BLaER1 treated with 17β-estradiol and CSF1 and Interleukin-3, amounts not matched to agents 10 nM and 100 nM (cell line): ENCODE results near the gene HOXA9.

Experiments
- H3K27ac ChIP-seq, 11 experiments: shearing (Covaris generic); formaldehyde crosslinking; 2 replicates each; pipeline ENCODE4 v1.8.1; 2022
- H3K27me3 ChIP-seq, 11 experiments: shearing (Covaris generic); formaldehyde crosslinking; 2 replicates each; pipeline ENCODE4 v1.8.1; 2022
- H3K36me3 ChIP-seq, 11 experiments: shearing (Covaris generic); formaldehyde crosslinking; 2 replicates each; pipeline ENCODE4 v1.8.1; 2022
- H3K4me1 ChIP-seq, 10 experiments: shearing (Covaris generic); formaldehyde crosslinking; 2 replicates each; pipeline ENCODE4 v1.8.1; 2022
- H3K4me2 ChIP-seq, 11 experiments: shearing (Covaris generic); formaldehyde crosslinking; 2 replicates each; pipeline ENCODE4 v1.8.1; 2022
- H3K4me3 ChIP-seq, 10 experiments: shearing (Covaris generic); formaldehyde crosslinking; 2 replicates each; pipeline ENCODE4 v1.8.1; 2022
- H3K9ac ChIP-seq, 11 experiments: shearing (Covaris generic); formaldehyde crosslinking; 2 replicates each; pipeline ENCODE4 v1.8.1; 2022
- H3K9me3 ChIP-seq, 11 experiments: shearing (Covaris generic); formaldehyde crosslinking; replicated peaks in 1 of 11; 2 replicates each; pipeline ENCODE4 v1.8.1; 2022
- H4K20me1 ChIP-seq, 11 experiments: shearing (Covaris generic); formaldehyde crosslinking; 2 replicates each; pipeline ENCODE4 v1.8.1; 2022
- Cebpa-rat ChIP-seq, 11 experiments: shearing (Covaris generic); IDR thresholded peaks; 2 replicates each; pipeline ENCODE4 v1.8.1; 2022

The HOXA9 gene

GRCh38 chr7:27117887-27118491 is 47.3 kb downstream of the HOXA9 start:
- Histone ChIP-seq H3K36me3 (no peaks in the 10 kb centered on the region), H3K4me1 (no peaks in the 10 kb centered on the region), H3K4me3 (no peak overlapping the region), H3K9me3 (peaks cover 0 to 8% (median 0%) of the 10 kb centered on the region in 11 experiments; a peak in 5 of 22 replicates), H3K27me3 (no peaks in the 10 kb centered on the region), H4K20me1 (no peaks in the 10 kb centered on the region), H3K27ac (no peak overlapping the region), H3K9ac (no peak overlapping the region), H3K4me2 (no peak overlapping the region)
- TF ChIP-seq Cebpa-rat (IDR thresholded peaks at IDR 0.05) = no peak

- TF ChIP-seq Cebpa-rat (IDR thresholded peaks at IDR 0.05) = no peak
- H3K27ac ChIP-seq = no peak overlapping the region
- H3K9ac ChIP-seq = no peak overlapping the region
- H3K4me3 ChIP-seq = no peak overlapping the region
- no peaks in the 10 kb centered on the region for H4K20me1 ChIP-seq
- H3K4me1 ChIP-seq = no peaks in the 10 kb centered on the region
- no peaks in the 10 kb centered on the region for H3K27me3 ChIP-seq
- peaks cover 0 to 6% (median 0%) of the 10 kb centered on the region in 11 experiments; a peak in 3 of 22 replicates for H3K9me3 ChIP-seq
- no peaks in the 10 kb centered on the region for H3K36me3 ChIP-seq
- no peak overlapping the region for H3K4me2 ChIP-seq
These were observed 48.1 kb downstream of the HOXA9 start for GRCh38 chr7:27116962-27117886.

GRCh38 chr7:27116031-27116961 is 49.0 kb downstream of the HOXA9 start:
- H3K4me3 ChIP-seq = no peak overlapping the region
- H3K4me1 ChIP-seq = no peaks in the 10 kb centered on the region
- no peaks in the 10 kb centered on the region for H4K20me1 ChIP-seq
- no peak for TF ChIP-seq Cebpa-rat (IDR thresholded peaks at IDR 0.05)
- H3K4me2 ChIP-seq = no peak overlapping the region
- no peaks in the 10 kb centered on the region for H3K27me3 ChIP-seq
- H3K9ac ChIP-seq = no peak overlapping the region
- H3K27ac ChIP-seq = no peak overlapping the region
- H3K36me3 ChIP-seq = no peaks in the 10 kb centered on the region
- H3K9me3 ChIP-seq = peaks cover 0 to 6% (median 0%) of the 10 kb centered on the region in 11 experiments; a peak in 3 of 22 replicates

GRCh38 chr7:27115221-27116026 is 49.9 kb downstream of the HOXA9 start:
- Histone ChIP-seq H3K9me3 (peaks cover 2 to 14% (median 5%) of the 10 kb centered on the region in 11 experiments; a peak in 17 of 22 replicates), H3K36me3 (no peaks in the 10 kb centered on the region), H3K27ac (no peak overlapping the region), H3K4me2 (no peak overlapping the region), H3K9ac (no peak overlapping the region), H3K4me3 (no peak overlapping the region), H3K27me3 (no peaks in the 10 kb centered on the region), H3K4me1 (no peaks in the 10 kb centered on the region), H4K20me1 (no peaks in the 10 kb centered on the region)
- TF ChIP-seq Cebpa-rat (IDR thresholded peaks at IDR 0.05) = no peak

GRCh38 chr7:27114881-27115220 is 50.5 kb downstream of the HOXA9 start:
- H3K27me3 ChIP-seq = no peaks in the 10 kb centered on the region
- no peak overlapping the region for H3K4me3 ChIP-seq
- no peaks in the 10 kb centered on the region for H4K20me1 ChIP-seq
- no peak overlapping the region for H3K4me2 ChIP-seq
- H3K36me3 ChIP-seq = no peaks in the 10 kb centered on the region
- H3K27ac ChIP-seq = no peak overlapping the region
- H3K9me3 ChIP-seq = peaks cover 5 to 20% (median 9%) of the 10 kb centered on the region in 11 experiments; a peak in 17 of 22 replicates
- H3K4me1 ChIP-seq = no peaks in the 10 kb centered on the region
- H3K9ac ChIP-seq = no peak overlapping the region
- no peak for TF ChIP-seq Cebpa-rat (IDR thresholded peaks at IDR 0.05)

GRCh38 chr7:27113991-27114769 is 51.2 kb downstream of the HOXA9 start:
- no peaks in the 10 kb centered on the region for H3K27me3 ChIP-seq

GRCh38 chr7:27112955-27113949 is 52.1 kb downstream of the HOXA9 start:
- Histone ChIP-seq H3K36me3 (no peaks in the 10 kb centered on the region), H3K4me2 (no peak overlapping the region), H3K4me3 (no peak overlapping the region), H3K4me1 (no peaks in the 10 kb centered on the region), H4K20me1 (no peaks in the 10 kb centered on the region), H3K9ac (no peak overlapping the region), H3K27me3 (no peaks in the 10 kb centered on the region), H3K9me3 (peaks cover 5 to 36% (median 24%) of the 10 kb centered on the region in 11 experiments; a peak in 20 of 22 replicates), H3K27ac (no peak overlapping the region)
- TF ChIP-seq Cebpa-rat (IDR thresholded peaks at IDR 0.05) = no peak

More at GRCh38 chr7:27113991-27114769, 51.2 kb downstream of the HOXA9 start:
- TF ChIP-seq Cebpa-rat (IDR thresholded peaks at IDR 0.05) = no peak
- Histone ChIP-seq H4K20me1 (no peaks in the 10 kb centered on the region), H3K9ac (no peak overlapping the region), H3K4me2 (no peak overlapping the region), H3K4me1 (no peaks in the 10 kb centered on the region), H3K36me3 (no peaks in the 10 kb centered on the region), H3K27ac (no peak overlapping the region), H3K4me3 (no peak overlapping the region), H3K9me3 (peaks cover 5 to 27% (median 15%) of the 10 kb centered on the region in 11 experiments; a peak in 18 of 22 replicates)
